ENCODE results near the gene MAP3K2.

Gene MAP3K2

DNA sequence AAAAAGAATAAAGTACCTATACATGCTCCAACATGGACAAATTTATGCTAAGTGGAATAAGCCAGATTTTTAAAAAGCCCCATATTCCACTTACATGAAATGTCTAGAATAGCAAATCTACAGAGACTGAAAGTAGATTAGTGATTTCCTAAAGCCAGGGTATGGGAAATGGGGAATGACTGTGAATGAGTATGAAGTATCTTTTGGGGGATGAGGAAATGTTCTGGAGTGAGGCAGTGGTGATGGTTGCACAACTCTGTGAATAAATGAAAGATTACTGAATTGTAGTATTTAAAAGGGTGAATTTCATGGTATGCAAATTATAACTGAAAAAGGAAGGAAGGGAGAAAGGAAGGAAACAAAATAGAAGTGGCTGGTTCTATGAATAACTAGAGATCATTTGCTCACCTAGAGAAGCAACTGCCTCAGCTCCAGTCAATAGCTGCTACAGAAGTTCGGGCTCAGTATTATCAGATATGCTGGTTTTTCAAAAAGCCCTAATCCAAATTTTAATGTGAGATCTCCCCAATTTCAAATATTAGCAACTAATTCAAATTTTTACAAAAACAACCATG, 39.3 kb downstream of the MAP3K2 start:
- no peak for TF ChIP-seq CTCF (conservative IDR thresholded peaks at IDR 0.05)
- TF ChIP-seq ZFX (IDR thresholded peaks at IDR 0.05), result no peak
- no peak overlapping the region for H3K27ac ChIP-seq

GRCh38 chr2:127347734-127348392, 39.9 kb downstream of the MAP3K2 start:
- TF ChIP-seq CTCF (conservative IDR thresholded peaks at IDR 0.05), result no peak
- TF ChIP-seq ZFX (IDR thresholded peaks at IDR 0.05), result no peak
- H3K27ac ChIP-seq, result no peak overlapping the region

GRCh38 chr2:127347015-127347414, 40.8 kb downstream of the MAP3K2 start:
- no peak overlapping the region for H3K27ac ChIP-seq
- TF ChIP-seq CTCF (conservative IDR thresholded peaks at IDR 0.05) (no peak), ZFX (IDR thresholded peaks at IDR 0.05) (no peak)

DNA sequence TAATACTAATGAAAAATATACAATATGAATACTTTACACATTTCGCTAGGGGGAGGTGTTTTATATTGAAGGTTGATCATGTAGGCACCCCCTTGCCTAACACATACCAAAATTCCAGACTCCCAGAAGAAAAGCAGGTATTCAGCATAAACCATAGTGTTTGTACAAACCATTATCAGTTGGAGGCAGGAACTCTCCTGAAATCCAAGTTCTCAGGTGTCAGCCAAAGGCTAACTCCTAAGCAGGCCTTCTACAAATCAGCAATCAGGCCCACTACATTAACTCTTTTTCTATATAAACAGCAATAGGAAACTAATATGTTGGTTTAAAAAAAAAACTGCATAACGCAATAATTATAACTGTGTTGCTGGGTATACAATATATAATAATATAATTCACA, 44.5 kb downstream of the MAP3K2 start:
- H3K27ac ChIP-seq, result no peak overlapping the region
- no peak for TF ChIP-seq ZFX (IDR thresholded peaks at IDR 0.05)
- TF ChIP-seq CTCF (conservative IDR thresholded peaks at IDR 0.05), result no peak

- H3K27ac ChIP-seq, result no peak overlapping the region
- TF ChIP-seq ZFX (IDR thresholded peaks at IDR 0.05) (no peak), CTCF (conservative IDR thresholded peaks at IDR 0.05) (no peak)
These were observed 45.7 kb downstream of the MAP3K2 start for GRCh38 chr2:127342101-127342500.

GRCh38 chr2:127332335-127332734, 55.4 kb downstream of the MAP3K2 start:
- TF ChIP-seq ZFX (IDR thresholded peaks at IDR 0.05) (no peak), CTCF (conservative IDR thresholded peaks at IDR 0.05) (no peak)
- H3K27ac ChIP-seq, result no peak overlapping the region

- H3K27ac ChIP-seq, result no peak overlapping the region
- no peak for TF ChIP-seq CTCF (conservative IDR thresholded peaks at IDR 0.05)
- TF ChIP-seq ZFX (IDR thresholded peaks at IDR 0.05), result no peak
These were observed 57.0 kb downstream of the MAP3K2 start for GRCh38 chr2:127330753-127331152.
